Loucy (cell line): Measurements from ENCODE around the gene GRWD1.

Experiments used
- H2AFZ ChIP-seq: fragments of 200-600 bp; sonication (generic); 2 replicates; pipeline ENCODE4 v1.6.0; 2016; ENCODE audit warnings: antibody characterized with exemption, mild to moderate bottlenecking, low read length, moderate library complexity
- H3F3A ChIP-seq: fragments of 200-600 bp; 2 replicates; pipeline ENCODE4 v1.6.0; 2016; ENCODE audit warnings: antibody characterized with exemption, low read depth, mild to moderate bottlenecking
- H3K27me3 ChIP-seq: fragments of 200-600 bp; sonication (generic); 2 replicates; pipeline ENCODE4 v1.6.1; 2014; ENCODE audit warnings: low read length, mild to moderate bottlenecking; ENCODE audit not compliant: insufficient read depth, poor library complexity, severe bottlenecking
- H3K36me3 ChIP-seq: fragments of 200-600 bp; sonication (generic); 2 replicates; pipeline ENCODE4 v1.6.1; 2016; ENCODE audit warnings: low read length; ENCODE audit not compliant: insufficient read depth
- H3K4me1 ChIP-seq: fragments of 200-600 bp; sonication (generic); 2 replicates; pipeline ENCODE4 v1.5.1; 2014; ENCODE audit warnings: low read length, mild to moderate bottlenecking; ENCODE audit not compliant: insufficient read depth, poor library complexity, severe bottlenecking
- H3K4me2 ChIP-seq: fragments of 200-600 bp; sonication (generic); 2 replicates; pipeline ENCODE4 v1.6.0; 2014; ENCODE audit warnings: antibody characterized with exemption, low read length, low read depth, mild to moderate bottlenecking; ENCODE audit not compliant: poor library complexity, severe bottlenecking
- H3K4me3 ChIP-seq: fragments of 200-600 bp; sonication (generic); 2 replicates; pipeline ENCODE4 v1.5.1; 2014; ENCODE audit warnings: low read length, mild to moderate bottlenecking, mixed read lengths; ENCODE audit not compliant: poor library complexity, severe bottlenecking
- H3K79me2 ChIP-seq: fragments of 200-600 bp; sonication (generic); 2 replicates; pipeline ENCODE4 v1.6.1; 2014; ENCODE audit warnings: low read length; ENCODE audit not compliant: insufficient read depth
- H3K9ac ChIP-seq: fragments of 200-600 bp; sonication (generic); 2 replicates; pipeline ENCODE4 v1.6.0; 2014; ENCODE audit warnings: mild to moderate bottlenecking, low read depth, low read length, moderate library complexity; ENCODE audit not compliant: poor library complexity, severe bottlenecking
- H3K9me2 ChIP-seq: fragments of 200-600 bp; sonication (generic); replicated peaks from 2 replicates; pipeline ENCODE4 v1.6.1; 2016; ENCODE audit warnings: low read depth, low read length, mixed read lengths
- H3K9me3 ChIP-seq: fragments of 200-600 bp; sonication (generic); 2 replicates; pipeline ENCODE4 v1.6.1; 2014; ENCODE audit warnings: mild to moderate bottlenecking, antibody characterized with exemption, low read length, low read depth; ENCODE audit not compliant: insufficient read depth
- H4K20me1 ChIP-seq: fragments of 200-600 bp; sonication (generic); 2 replicates; pipeline ENCODE4 v1.6.0; 2014; ENCODE audit warnings: antibody characterized with exemption, low read length, mild to moderate bottlenecking; ENCODE audit not compliant: insufficient read depth, poor library complexity, severe bottlenecking
- EZH2phosphoT487 ChIP-seq: fragments of 200-600 bp; IDR thresholded peaks from 2 replicates; pipeline ENCODE4 v1.6.1; 2018; ENCODE audit warnings: antibody characterized with exemption, mild to moderate bottlenecking, moderate library complexity, borderline replicate concordance
- TF ChIP-seq, protein P1 (sequence below): fragments of 200-600 bp; sonication (generic); conservative IDR thresholded peaks from 2 replicates; pipeline ENCODE4 v1.5.1; 2014; ENCODE audit warnings: mild to moderate bottlenecking, antibody characterized with exemption, low read length

Gene GRWD1

DNA sequence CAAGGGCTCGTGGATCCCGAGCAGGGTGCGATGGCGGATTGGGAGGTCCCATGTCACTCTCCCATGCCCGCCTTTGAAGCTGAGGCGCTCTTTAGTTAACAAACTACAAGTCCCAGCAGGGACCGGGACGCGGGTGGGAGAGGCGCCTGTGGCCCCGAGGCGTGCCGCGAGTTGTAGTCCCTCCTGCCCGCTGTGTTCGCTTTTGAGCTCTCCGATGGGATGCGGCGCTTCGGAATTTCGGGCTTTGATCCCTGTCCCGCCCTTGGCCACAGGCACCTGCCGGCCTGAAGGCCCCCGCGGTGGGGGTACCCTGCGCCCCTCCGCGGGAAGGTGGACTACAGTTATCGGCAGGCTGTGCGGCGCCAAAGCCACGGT, 34.4 kb downstream of the GRWD1 start:
- TF ChIP-seq EZH2phosphoT487, result no peak
- TF ChIP-seq, protein P1, sequence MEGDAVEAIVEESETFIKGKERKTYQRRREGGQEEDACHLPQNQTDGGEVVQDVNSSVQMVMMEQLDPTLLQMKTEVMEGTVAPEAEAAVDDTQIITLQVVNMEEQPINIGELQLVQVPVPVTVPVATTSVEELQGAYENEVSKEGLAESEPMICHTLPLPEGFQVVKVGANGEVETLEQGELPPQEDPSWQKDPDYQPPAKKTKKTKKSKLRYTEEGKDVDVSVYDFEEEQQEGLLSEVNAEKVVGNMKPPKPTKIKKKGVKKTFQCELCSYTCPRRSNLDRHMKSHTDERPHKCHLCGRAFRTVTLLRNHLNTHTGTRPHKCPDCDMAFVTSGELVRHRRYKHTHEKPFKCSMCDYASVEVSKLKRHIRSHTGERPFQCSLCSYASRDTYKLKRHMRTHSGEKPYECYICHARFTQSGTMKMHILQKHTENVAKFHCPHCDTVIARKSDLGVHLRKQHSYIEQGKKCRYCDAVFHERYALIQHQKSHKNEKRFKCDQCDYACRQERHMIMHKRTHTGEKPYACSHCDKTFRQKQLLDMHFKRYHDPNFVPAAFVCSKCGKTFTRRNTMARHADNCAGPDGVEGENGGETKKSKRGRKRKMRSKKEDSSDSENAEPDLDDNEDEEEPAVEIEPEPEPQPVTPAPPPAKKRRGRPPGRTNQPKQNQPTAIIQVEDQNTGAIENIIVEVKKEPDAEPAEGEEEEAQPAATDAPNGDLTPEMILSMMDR, result no peak
- Histone ChIP-seq H3K4me1 (no peaks in the 10 kb centered on the region), H4K20me1 (no peaks in the 10 kb centered on the region), H3K27me3 (no peaks in the 10 kb centered on the region), H3K4me2 (no peak overlapping the region), H3K4me3 (no peak overlapping the region), H3F3A (no peaks in the 10 kb centered on the region; the same call in 1 of the 2 replicates), H2AFZ (no peak overlapping the region), H3K9me2 (no peaks in the 10 kb centered on the region), H3K36me3 (peaks cover 23% of the 10 kb centered on the region; the same call in 1 of the 2 replicates), H3K79me2 (no peaks in the 10 kb centered on the region), H3K9me3 (no peaks in the 10 kb centered on the region), H3K9ac (no peak overlapping the region)

DNA sequence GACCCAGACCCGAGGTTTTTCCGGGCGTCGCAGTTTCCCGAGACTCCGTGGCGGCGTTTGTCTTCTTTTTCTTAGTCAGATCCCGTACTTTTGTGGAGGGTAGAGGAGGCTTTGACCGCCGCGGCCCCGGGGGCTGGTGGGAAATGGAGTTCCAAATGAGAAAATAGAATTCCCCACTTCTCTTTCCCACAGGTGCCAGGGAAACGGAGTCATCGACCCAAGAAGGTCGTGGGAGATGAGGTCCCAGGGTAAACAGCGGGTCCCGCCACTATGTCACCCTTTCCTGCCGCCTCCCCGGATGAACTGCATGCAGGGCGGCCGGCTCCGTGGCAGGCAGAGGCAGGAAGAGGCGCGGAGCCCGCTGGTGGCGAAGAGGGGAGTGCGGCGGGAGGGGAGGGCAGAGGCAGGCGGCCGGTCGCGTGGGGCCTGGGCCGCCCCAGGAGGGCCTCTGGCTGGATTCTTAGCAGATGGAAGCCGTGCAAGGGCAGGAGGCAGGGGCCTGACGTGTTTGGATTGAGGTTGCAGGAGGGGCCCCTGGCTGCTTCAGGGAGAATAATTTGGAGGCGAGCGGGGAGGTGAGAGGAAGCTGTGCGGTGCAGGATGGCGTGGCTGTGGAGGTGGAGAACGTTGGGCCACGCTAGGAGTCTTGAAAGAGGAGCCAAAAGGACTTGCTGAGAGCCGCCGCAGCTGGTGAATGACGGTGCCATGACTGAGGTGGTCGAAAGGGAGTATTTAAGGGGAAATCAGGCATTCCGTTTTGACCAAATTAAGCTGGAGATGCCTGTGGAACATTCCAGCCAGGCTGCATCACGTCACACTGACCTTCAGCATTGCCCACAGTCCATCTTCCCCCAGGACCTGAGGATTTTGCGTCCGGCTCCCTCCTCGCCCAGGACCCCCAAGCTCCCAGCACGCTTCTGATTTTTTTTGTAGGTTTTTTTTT, 35.0 kb downstream of the GRWD1 start:
- no peak overlapping the region for H3K4me3 ChIP-seq
- H3K79me2 ChIP-seq, result no peaks in the 10 kb centered on the region
- no peaks in the 10 kb centered on the region for H3K4me1 ChIP-seq
- no peaks in the 10 kb centered on the region for H4K20me1 ChIP-seq
- no peak overlapping the region for H2AFZ ChIP-seq
- no peaks in the 10 kb centered on the region for H3K9me2 ChIP-seq
- no peak overlapping the region for H3K4me2 ChIP-seq
- no peaks in the 10 kb centered on the region for H3K9me3 ChIP-seq
- H3K9ac ChIP-seq, result no peak overlapping the region
- H3F3A ChIP-seq, result no peaks in the 10 kb centered on the region; the same call in 1 of the 2 replicates
- TF ChIP-seq, protein P1, result no peak
- no peak for TF ChIP-seq EZH2phosphoT487
- peaks cover 17% of the 10 kb centered on the region; the same call in 1 of the 2 replicates for H3K36me3 ChIP-seq
- H3K27me3 ChIP-seq, result no peaks in the 10 kb centered on the region

- peaks cover 12% of the 10 kb centered on the region; the same call in 1 of the 2 replicates for H3K36me3 ChIP-seq
- H3K9ac ChIP-seq, result no peak overlapping the region
- no peaks in the 10 kb centered on the region for H3K9me2 ChIP-seq
- H3F3A ChIP-seq, result no peaks in the 10 kb centered on the region; the same call in 1 of the 2 replicates
- H3K27me3 ChIP-seq, result no peaks in the 10 kb centered on the region
- no peaks in the 10 kb centered on the region for H3K79me2 ChIP-seq
- H3K9me3 ChIP-seq, result no peaks in the 10 kb centered on the region
- H3K4me1 ChIP-seq, result no peaks in the 10 kb centered on the region
- H3K4me3 ChIP-seq, result no peak overlapping the region
- TF ChIP-seq EZH2phosphoT487, result no peak
- TF ChIP-seq, protein P1, result no peak
- no peak overlapping the region for H3K4me2 ChIP-seq
- no peak overlapping the region for H2AFZ ChIP-seq
- no peaks in the 10 kb centered on the region for H4K20me1 ChIP-seq
These were observed 36.3 kb downstream of the GRWD1 start for GRCh38 chr19:48481846-48482639.
